GM11168 (cell line): Measurements from ENCODE around the gene KCNAB1.

Source experiments
- in situ Hi-C: fragments of 300-500 bp; cut with MboI; formaldehyde crosslinking; loops from one replicate; pipeline ENCODE4 v1.12.0; 2022; ENCODE audit warnings: low sequenced_read_pairs; ENCODE audit not compliant: unreplicated experiment

The KCNAB1 gene

DNA sequence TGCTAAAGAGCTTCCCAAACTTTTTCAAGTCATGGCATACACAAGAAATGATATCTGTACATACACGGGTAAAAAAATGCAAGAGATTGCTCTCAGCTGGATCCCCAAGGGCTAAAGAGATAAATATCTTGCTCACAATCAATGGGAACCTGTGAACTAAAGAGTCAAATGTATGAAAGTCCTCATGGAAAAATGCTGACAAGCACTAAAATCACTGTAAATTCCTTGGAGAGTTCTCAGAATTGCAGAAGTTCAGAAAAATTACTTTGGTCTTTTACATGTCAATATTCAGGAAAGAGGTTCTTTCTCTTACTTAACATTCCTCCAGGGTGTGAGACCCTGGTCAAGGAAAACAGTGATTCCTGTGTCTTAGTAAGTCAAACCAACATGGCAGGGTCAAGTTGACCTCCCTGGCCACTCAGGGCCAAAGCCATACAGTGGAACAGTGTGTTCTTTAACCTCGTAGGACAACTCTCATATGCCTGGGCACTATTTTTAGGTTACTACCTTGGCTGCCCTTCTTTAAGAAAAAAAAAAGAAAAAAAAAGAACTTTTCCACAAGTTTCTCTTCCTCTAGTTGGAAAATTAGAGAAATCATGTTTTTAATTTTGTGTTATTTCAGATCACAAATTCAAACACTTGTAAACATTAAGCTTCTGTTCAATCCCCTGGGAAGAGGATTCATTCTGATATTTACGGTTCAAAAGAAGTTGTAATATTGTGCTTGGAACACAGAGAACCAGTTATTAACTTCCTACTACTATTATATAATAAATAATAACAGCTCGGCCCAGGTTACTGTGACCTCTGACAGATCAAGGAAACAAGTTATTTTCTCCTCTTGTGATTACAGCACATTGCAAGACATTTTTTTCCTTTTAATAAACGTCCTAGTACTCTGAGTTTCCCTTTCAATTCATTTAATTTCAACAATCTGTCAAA lies 422.0 kb downstream of the KCNAB1 start:
- in situ Hi-C loops = loop anchor here (10.0 kb wide), 1 partner anchor 542 kb away; no protein-coding TSS in a partner anchor

DNA sequence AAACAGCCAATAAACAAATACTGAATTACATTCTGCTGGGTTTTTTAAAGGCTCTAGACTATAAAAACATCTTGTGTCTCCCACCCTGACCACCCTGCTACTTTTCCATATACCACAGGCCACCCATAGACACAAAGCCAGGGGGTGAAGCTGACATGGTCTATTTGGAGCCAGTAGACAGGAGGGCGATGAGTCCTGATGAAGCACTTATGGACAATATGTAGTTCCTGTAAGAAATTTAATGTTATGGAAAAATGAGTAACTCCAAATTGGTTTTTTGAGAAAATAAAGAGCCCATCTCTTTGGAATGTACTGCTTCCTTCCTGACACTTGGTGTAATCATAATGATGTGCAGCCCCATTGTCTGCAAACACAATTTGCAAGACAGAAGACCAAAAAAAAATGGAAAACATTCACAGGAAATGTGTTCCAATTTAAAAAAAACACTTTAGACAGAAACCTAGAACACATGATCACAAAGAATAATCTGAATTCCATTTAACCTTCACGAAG lies 422.7 kb downstream of the KCNAB1 start:
- in situ Hi-C loops = loop anchor here (10.0 kb wide), 1 partner anchor 542 kb away; no protein-coding TSS in a partner anchor

DNA sequence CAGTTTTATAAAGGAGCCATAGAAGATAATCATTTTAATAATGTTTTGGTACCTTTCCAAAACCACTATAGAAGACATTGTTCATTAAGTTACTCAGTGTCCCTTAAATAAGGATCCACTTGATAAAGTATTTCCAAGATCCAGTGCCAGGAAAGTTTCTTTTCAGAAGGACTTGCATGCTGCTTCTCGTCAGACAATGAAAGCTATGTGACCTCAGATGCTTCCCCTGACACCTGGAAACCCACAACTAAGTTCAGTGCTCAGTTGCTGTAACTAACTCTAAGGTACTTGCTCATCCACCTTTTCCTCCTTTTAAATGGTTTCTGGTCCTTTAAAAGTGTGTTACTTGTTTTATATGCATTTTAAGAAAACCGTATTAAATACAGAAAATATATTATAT lies 427.3 kb downstream of the KCNAB1 start:
- in situ Hi-C loops = loop anchor here (10.0 kb wide), 1 partner anchor 537 kb away; no protein-coding TSS in a partner anchor

- in situ Hi-C loops = loop anchor here (10.0 kb wide), 1 partner anchor 537 kb away; no protein-coding TSS in a partner anchor
Measured at GRCh38 chr3:156548041-156548687, 427.8 kb downstream of the KCNAB1 start.

GRCh38 chr3:156548902-156549301 lies 428.5 kb downstream of the KCNAB1 start:
- in situ Hi-C loops = loop anchor here (10.0 kb wide), 1 partner anchor 536 kb away; no protein-coding TSS in a partner anchor

DNA sequence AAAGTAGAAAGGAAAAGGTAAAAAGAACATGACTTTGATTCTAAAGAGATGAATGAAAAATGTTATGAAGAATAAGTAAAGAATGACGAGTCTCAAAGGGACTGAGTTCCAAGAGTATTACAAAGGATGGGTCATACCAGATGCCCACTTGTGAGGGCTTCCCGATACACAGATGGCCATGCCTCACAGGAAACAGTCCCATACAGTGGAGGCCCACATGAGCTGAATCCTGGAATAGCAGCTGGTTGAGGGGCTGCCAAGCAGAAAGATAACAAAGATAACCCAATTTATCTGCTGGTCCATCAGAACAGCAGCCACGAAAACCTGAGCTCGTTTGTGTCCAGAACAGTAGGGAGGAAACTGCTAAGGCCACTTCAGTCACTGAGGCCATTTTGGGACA lies 430.9 kb downstream of the KCNAB1 start:
- in situ Hi-C loops = loop anchor here (5.0 kb wide), 1 partner anchor 116 kb away; no protein-coding TSS in a partner anchor

DNA sequence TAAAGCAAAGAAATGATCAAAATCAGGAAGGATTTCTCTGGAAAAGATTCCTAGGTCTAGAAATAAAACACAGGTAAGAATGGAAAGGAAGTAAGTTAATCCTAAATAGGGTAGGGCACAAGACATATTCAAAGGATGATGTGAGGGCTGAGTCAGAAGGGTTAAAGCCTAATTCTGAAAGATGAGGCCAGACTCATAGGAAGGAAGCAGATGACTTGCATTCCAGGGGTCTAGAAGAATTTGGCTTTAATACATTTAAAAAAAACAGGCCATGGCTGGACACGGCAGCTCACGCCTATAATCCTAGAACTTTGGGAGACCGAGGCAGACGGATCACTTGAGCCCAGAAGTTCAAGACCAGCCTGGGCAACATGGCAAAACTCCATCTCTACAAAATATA lies 431.4 kb downstream of the KCNAB1 start:
- in situ Hi-C loops = loop anchor here (5.0 kb wide), 1 partner anchor 116 kb away; no protein-coding TSS in a partner anchor

DNA sequence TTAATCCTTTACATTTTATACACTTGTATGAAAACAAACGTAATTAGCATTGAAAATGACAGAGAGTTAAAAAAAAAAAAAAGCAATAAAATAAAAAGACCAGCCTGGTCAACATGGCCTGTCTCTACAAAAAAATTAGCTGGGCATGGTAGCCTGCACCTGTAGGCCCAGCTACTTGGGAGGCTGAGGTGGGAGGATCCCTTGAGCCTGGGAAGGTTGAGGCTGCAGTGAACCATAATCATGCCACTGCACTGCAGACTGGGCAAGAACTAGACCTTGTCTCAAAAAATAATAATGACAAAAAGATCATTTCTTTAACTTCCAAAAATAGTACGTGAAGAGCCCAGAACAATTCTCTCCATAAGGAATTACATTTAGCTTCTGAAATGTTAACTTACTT lies 432.6 kb downstream of the KCNAB1 start:
- in situ Hi-C loops = loop anchor here (5.0 kb wide), 1 partner anchor 114 kb away; no protein-coding TSS in a partner anchor

- in situ Hi-C loops = loop anchor here (5.0 kb wide), 1 partner anchor 113 kb away; no protein-coding TSS in a partner anchor
Measured at GRCh38 chr3:156553705-156554356, 433.5 kb downstream of the KCNAB1 start.

- in situ Hi-C loops = loop anchor here (5.0 kb wide), 1 partner anchor 113 kb away; no protein-coding TSS in a partner anchor
Measured at GRCh38 chr3:156554515-156554841, 434.1 kb downstream of the KCNAB1 start.

DNA sequence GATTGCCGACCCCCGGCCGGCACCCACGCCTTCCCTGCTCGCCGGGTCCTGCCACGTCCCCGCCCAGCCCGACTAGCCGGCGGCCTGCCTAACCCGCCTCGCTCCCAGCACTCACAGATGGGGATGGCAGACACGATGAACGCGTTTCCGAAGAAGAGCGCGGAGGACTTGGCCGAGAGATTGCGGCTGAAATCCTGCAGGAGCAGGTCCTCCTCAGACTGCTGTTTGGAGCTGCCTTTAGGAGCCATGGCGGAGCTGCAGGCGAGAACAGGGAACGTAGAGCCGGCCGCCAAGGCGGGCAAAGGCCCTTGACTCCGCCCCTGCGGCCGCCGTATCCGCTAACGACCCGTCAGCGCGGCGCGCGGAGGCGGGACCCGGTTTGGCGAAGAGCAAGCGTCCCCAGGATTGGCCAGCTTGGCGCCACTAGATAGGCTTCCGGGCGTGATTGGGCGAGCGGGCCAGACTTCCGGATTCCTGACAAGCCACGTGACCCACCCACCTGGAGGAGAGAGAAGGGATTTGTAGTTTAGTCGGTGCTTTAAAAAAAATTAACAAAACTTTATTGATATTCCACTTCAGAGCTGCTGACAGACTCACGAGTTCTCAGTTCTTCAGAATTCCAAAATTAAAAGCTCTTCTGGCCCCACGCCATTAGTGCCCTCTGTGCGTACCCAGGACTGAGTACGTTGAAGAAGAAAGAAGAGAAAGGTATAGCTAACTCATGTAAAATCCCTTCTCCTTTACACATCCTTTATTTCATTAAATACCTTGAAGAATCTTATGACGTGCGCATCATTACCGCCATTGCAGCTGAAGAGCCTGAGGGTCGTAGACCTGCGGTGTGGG lies 434.7 kb downstream of the KCNAB1 start, which contains the start of gene SSR3:
SSR3 (minus strand) TSS at position 276 of the 846 bp plus-strand sequence; CDS start at position 248, 28 bp downstream.
- in situ Hi-C loops = loop anchor here (5.0 kb wide), 1 partner anchor 112 kb away; no protein-coding TSS in a partner anchor

DNA sequence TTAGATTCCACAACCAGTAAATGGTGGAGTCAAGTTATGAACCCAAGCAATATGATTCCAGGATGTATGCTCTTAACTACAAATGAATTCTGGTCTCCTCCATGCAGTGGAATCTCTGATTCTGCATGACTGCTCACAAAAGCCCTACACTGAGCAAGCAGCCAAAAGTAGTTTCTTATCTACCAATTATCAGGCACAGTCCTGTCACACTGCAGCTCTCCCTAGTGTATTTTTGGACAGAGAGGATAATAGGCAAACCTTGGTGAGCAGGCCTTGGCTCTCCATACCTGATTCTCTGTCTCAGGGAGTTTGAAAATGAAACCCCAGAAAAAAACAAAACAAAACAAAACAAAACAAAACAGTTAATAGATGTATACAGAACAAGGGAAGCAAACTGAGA lies 438.0 kb downstream of the KCNAB1 start:
- in situ Hi-C loops = no loop called here

- in situ Hi-C loops = no loop called here
Measured at GRCh38 chr3:156559321-156559720, 438.9 kb downstream of the KCNAB1 start.

DNA sequence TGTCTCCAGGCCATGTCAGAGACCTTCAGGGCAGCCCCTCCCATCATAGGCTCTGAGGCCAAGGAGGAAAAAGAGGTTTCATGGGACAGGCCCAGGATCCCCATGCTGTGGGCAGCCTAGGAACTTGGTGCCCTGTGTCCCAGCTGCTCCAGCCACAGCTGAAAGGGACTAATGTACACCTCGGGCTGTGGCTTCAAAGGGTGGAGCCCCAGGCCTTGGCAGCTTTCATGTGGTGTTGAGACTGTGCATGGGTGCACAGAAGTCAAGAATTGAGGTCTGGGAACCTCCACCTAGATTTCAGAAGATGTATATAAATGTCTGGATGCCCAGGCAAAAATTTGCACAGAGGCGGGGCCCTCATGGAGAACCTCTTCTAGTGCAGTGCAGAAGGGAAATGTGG lies 441.2 kb downstream of the KCNAB1 start:
- in situ Hi-C loops = loop anchor here (10.0 kb wide), 1 partner anchor 573 kb away; no protein-coding TSS in a partner anchor

- in situ Hi-C loops = loop anchor here (10.0 kb wide), 1 partner anchor 572 kb away; no protein-coding TSS in a partner anchor
Measured at GRCh38 chr3:156562486-156562885, 442.1 kb downstream of the KCNAB1 start.

- in situ Hi-C loops = loop anchor here (10.0 kb wide), 1 partner anchor 571 kb away; no protein-coding TSS in a partner anchor
Measured at GRCh38 chr3:156563900-156564682, 443.7 kb downstream of the KCNAB1 start.

DNA sequence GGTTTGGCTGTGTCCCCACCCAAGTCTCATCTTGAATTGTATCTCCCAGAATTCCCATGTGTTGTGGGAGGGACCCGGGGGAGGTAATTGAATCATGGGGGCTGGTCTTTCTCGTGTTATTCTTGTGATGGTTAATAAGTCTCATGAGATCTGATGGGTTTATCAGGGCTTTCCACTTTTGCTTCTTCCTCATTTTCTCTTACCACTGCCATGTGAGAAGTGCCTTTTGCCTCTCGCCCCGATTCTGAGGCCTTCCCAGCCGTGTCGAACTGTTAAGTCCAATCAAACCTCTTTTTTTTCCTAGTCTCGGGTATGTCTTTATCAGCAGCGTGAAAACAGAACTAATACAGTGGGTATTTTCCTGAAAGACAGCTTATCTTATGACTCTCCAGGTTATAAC lies 448.6 kb downstream of the KCNAB1 start:
- in situ Hi-C loops = loop anchor here (10.0 kb wide), 1 partner anchor 566 kb away; no protein-coding TSS in a partner anchor

DNA sequence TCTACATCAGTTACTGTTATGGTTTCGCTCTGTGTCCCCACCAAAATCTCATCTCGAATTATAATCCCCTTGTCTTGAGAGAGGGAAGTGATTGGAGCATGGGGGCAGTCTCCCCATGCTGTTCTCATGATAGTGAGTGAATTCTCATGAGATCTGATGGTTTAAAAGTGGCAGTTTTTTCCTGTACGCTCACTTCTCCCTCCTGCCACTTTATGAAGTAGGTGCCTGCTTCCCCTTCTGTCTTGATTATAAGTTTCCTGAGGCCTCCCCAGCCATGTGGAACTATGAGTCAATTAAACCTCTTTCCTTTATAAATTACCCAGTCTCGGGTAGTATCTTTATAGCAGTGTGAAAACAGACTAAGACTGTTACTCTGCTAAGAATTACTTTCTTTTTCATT lies 449.5 kb downstream of the KCNAB1 start:
- in situ Hi-C loops = loop anchor here (10.0 kb wide), 1 partner anchor 565 kb away; no protein-coding TSS in a partner anchor
